SK-N-SH (cell line): ENCODE results near the gene CCL7. TPM values are rescaled to one million over a fixed set of nuclear protein-coding genes. Genes with fewer than 3 reads are reported as not detected.

Experiments
- CTCF ChIA-PET: fragments of 300-600, 350-600 bp; formaldehyde crosslinking; extraction: SDS; loops from one replicate; lab custom pipeline; 2021; lab: Yijun Ruan, JAX
- POLR2A ChIA-PET: fragments of 350-600 bp; sonication (Branson Sonifier 250); formaldehyde crosslinking; extraction: SDS; loops from one replicate; lab custom pipeline; 2020; ENCODE audit warnings: antibody characterized with exemption, inconsistent platforms; lab: Yijun Ruan, JAX
- DNase-seq: peaks from one replicate; pipeline ENCODE4 v3.0.0; 2012
- H2AFZ ChIP-seq: fragments of 200-600 bp; sonication (generic); 2 replicates; pipeline ENCODE4 v1.8.1; 2016; ENCODE audit warnings: antibody characterized with exemption, mild to moderate bottlenecking, low read depth
- H3F3A ChIP-seq: fragments of 200-600 bp; sonication (generic); replicated peaks from 2 replicates; pipeline ENCODE3; 2016; ENCODE audit warnings: antibody characterized with exemption, mild to moderate bottlenecking; ENCODE audit not compliant: insufficient read depth
- H3K27ac ChIP-seq, 2 experiments: fragments of 200-500 bp in 1 of 2; fragments of 200-600 bp in 1 of 2; sonication (Bioruptor generic) in 1 of 2; sonication (generic), shearing (Covaris generic) in 1 of 2; 2 replicates each; pipeline versions ENCODE4 v1.5.1 to v1.6.1; 2014 to 2016; ENCODE audit warnings: low read depth in 2 of 2, inconsistent platforms in 1 of 2, low read length in 1 of 2, mild to moderate bottlenecking in 1 of 2, mixed read lengths in 1 of 2
- H3K27me3 ChIP-seq: fragments of 200-600 bp; sonication (generic), shearing (Covaris generic); 2 replicates; pipeline ENCODE4 v1.6.1; 2016; ENCODE audit warnings: mixed run types; ENCODE audit not compliant: insufficient read depth
- H3K36me3 ChIP-seq, 2 experiments: fragments of 200-500 bp in 1 of 2; fragments of 200-600 bp in 1 of 2; sonication (Bioruptor generic) in 1 of 2; sonication (generic) in 1 of 2; replicated peaks in 1 of 2; 2 replicates each; pipeline versions ENCODE3 to v1.5.1; 2014 to 2016; ENCODE audit warnings: low read length in 1 of 2, mild to moderate bottlenecking in 1 of 2; ENCODE audit not compliant: insufficient read depth in 2 of 2, control insufficient read depth in 1 of 2
- H3K4me1 ChIP-seq, 2 experiments: fragments of 200-500 bp in 1 of 2; fragments of 200-600 bp in 1 of 2; sonication (Bioruptor generic) in 1 of 2; sonication (generic), shearing (Covaris generic) in 1 of 2; 2 replicates each; pipeline versions ENCODE4 v1.5.1 to v1.6.1; 2014 to 2016; ENCODE audit warnings: low read depth in 1 of 2, low read length in 1 of 2, mixed run types in 1 of 2; ENCODE audit not compliant: insufficient read depth in 2 of 2, control insufficient read depth in 1 of 2
- H3K4me2 ChIP-seq: fragments of 200-600 bp; sonication (generic), shearing (Covaris generic); 2 replicates; pipeline ENCODE4 v1.6.1; 2017; ENCODE audit warnings: mixed run types
- H3K4me3 ChIP-seq, 2 experiments: fragments of 200-500 bp in 1 of 2; fragments of 200-600 bp in 1 of 2; sonication (Bioruptor generic) in 1 of 2; sonication (generic), shearing (Covaris generic) in 1 of 2; 2 replicates each; pipeline versions ENCODE4 v1.5.1 to v1.8.1; 2014 to 2016; ENCODE audit warnings: low read depth in 2 of 2, inconsistent platforms in 1 of 2, low read length in 1 of 2, mild to moderate bottlenecking in 1 of 2, mixed read lengths in 1 of 2, moderate library complexity in 1 of 2
- H3K79me2 ChIP-seq: fragments of 200-600 bp; sonication (generic); 2 replicates; pipeline ENCODE4 v1.8.1; 2017; ENCODE audit warnings: mild to moderate bottlenecking; ENCODE audit not compliant: insufficient read depth
- H3K9ac ChIP-seq: fragments of 200-600 bp; sonication (generic); 2 replicates; pipeline ENCODE4 v1.6.1; 2017; ENCODE audit warnings: mixed run types
- H3K9me2 ChIP-seq: fragments of 200-600 bp; sonication (generic); 2 replicates; pipeline ENCODE4 v1.6.1; 2017; ENCODE audit warnings: mixed run types
- H3K9me3 ChIP-seq: fragments of 200-600 bp; sonication (generic); 2 replicates; pipeline ENCODE4 v1.6.1; 2017; ENCODE audit warnings: mixed run types, mild to moderate bottlenecking, moderate library complexity
- H4K20me1 ChIP-seq: fragments of 200-600 bp; sonication (generic); 2 replicates; pipeline ENCODE4 v1.6.1; 2017; ENCODE audit warnings: mild to moderate bottlenecking, mixed run types; ENCODE audit not compliant: insufficient read depth
- EP300 ChIP-seq, 2 experiments: IDR thresholded peaks; 2 replicates each; pipeline versions ENCODE4 v1.4.0 to v1.6.1; 2012; ENCODE audit warnings: borderline replicate concordance in 1 of 2, low read depth in 1 of 2, low read length in 1 of 2
- EZH2phosphoT487 ChIP-seq: fragments of 200-600 bp; sonication (generic); IDR thresholded peaks from 2 replicates; pipeline ENCODE4 v1.6.1; 2017; ENCODE audit warnings: low read depth, mixed run types, mild to moderate bottlenecking, antibody characterized with exemption, moderate library complexity, borderline replicate concordance
- GABPA ChIP-seq: IDR thresholded peaks from 2 replicates; pipeline ENCODE4 v1.4.0; 2012; ENCODE audit warnings: low read depth, mild to moderate bottlenecking
- GATA2 ChIP-seq: sonication (generic); formaldehyde crosslinking; IDR thresholded peaks from 2 replicates; pipeline ENCODE4 v1.5.0; 2020; ENCODE audit warnings: mild to moderate bottlenecking, missing genetic modification reagents
- JUND ChIP-seq: IDR thresholded peaks from 2 replicates; pipeline ENCODE4 v1.4.0; 2012
- MEF2A ChIP-seq: IDR thresholded peaks from 2 replicates; pipeline ENCODE4 v1.4.0; 2012; ENCODE audit warnings: low read depth, borderline replicate concordance
- MXI1 ChIP-seq: IDR thresholded peaks from 2 replicates; pipeline ENCODE4 v1.6.1; 2012; ENCODE audit warnings: mild to moderate bottlenecking, low read depth, low read length, improper control_type of control experiment
- POLR2AphosphoS5 ChIP-seq: IDR thresholded peaks from 2 replicates; pipeline ENCODE4 v1.6.1; 2012; ENCODE audit warnings: low read depth, low read length
- RAD21 ChIP-seq: IDR thresholded peaks from 2 replicates; pipeline ENCODE4 v1.6.1; 2012; ENCODE audit warnings: mild to moderate bottlenecking, low read length
- RXRA ChIP-seq: IDR thresholded peaks from 2 replicates; pipeline ENCODE4 v1.4.0; 2012; ENCODE audit warnings: low read depth, mild to moderate bottlenecking, borderline replicate concordance
- USF2 ChIP-seq: fragments of 150-350 bp; IDR thresholded peaks from 2 replicates; pipeline ENCODE4 v1.6.1; 2017; ENCODE audit warnings: antibody characterized with exemption, low read length, low read depth, borderline replicate concordance
- WGBS: methylation state at CpG from one replicate; pipeline ENCODE4 v1.1.6; 2017; ENCODE audit warnings: low lambda C conversion rate; 5-methylcytosine and 5-hydroxymethylcytosine counted together
- polyA plus RNA-seq, 3 experiments: library from polyadenylated mRNA; depleted of rRNA; stranded (reverse); fragments of >200 nt; gene quantifications; 2 replicates each; pipeline ENCODE4 v1.2.3, GENCODE V29; 2012
- TF ChIP-seq, protein P1 (sequence below): IDR thresholded peaks from 2 replicates; pipeline ENCODE4; 2012
- TF ChIP-seq, protein P2 (sequence below): IDR thresholded peaks from 2 replicates; pipeline ENCODE4 v1.4.0; 2012; ENCODE audit warnings: low read depth, borderline replicate concordance
- TF ChIP-seq, protein P3 (sequence below): IDR thresholded peaks from 2 replicates; pipeline ENCODE4 v1.6.1; 2012; ENCODE audit warnings: mild to moderate bottlenecking, low read depth, low read length, moderate library complexity
- TF ChIP-seq, protein P4 (sequence below): IDR thresholded peaks from 2 replicates; pipeline ENCODE4 v1.4.0; 2012; ENCODE audit warnings: low read depth

The CCL7 gene
- polyA plus RNA-seq, 1 of the 3 experiments (the other 2 are of a cell fraction) = 0.72 TPM

DNA sequence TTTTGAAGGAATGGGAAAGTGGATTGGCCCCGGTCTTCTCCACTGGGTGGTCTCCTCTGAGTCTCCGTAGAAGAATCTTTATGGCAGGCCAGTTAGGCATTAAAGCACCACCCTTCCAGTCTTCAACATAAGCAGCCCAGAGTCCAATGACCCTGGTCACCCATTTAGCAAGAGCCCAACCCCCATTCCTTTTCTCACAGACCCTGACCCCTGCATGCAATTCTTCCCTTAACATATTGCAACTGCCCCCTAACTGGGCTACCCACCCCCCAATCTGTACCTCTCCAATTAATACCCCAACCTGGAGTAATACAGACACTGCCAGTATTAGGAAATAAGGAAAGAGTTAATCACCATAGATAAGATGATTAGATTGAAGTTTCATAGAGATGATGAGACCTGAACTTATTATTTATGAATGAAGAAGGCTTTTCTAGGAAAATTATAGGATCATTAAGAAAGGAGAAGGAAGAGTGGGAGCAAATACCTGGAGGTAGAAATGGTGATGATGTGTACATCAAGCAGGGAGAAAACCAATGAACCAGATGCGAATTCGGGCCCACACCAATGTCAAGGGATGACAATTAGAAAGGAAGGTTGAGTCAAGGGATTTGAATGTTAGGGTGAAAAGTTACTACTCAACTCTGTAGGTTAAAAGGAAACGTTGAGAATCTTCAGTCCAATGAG, 12.6 kb upstream of the CCL7 start:
- no peaks in the 10 kb centered on the region for H3K27me3 ChIP-seq
- peaks cover 16 to 21% of the 10 kb centered on the region in 2 experiments for H3K4me1 ChIP-seq
- ChIA-PET POLR2A (no interaction called here), CTCF (interaction anchor here (2.1 kb wide), 1 partner anchor 104 kb away, joined by 10 read pairs; no protein-coding TSS in a partner anchor)
- peak; percentile 28; the same call in 1 of the 2 replicates for TF ChIP-seq JUND
- no peak for TF ChIP-seq USF2
- TF ChIP-seq, protein P1, sequence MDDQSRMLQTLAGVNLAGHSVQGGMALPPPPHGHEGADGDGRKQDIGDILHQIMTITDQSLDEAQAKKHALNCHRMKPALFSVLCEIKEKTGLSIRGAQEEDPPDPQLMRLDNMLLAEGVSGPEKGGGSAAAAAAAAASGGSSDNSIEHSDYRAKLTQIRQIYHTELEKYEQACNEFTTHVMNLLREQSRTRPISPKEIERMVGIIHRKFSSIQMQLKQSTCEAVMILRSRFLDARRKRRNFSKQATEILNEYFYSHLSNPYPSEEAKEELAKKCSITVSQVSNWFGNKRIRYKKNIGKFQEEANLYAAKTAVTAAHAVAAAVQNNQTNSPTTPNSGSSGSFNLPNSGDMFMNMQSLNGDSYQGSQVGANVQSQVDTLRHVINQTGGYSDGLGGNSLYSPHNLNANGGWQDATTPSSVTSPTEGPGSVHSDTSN = peak; percentile 47; the same call in 1 of the 2 replicates
- H3K9me2 ChIP-seq = no peaks in the 10 kb centered on the region
- no peaks in the 10 kb centered on the region for H4K20me1 ChIP-seq
- H3F3A ChIP-seq = peaks cover 39% of the 10 kb centered on the region
- 71% methylated on average over 5 of the region's 5 CpGs for WGBS
- peak overlapping the region in 1 of 2 experiments; percentile 2; a peak in 1 of 4 replicates for H3K4me3 ChIP-seq
- H3K79me2 ChIP-seq = peaks cover 8% of the 10 kb centered on the region; the same call in 1 of the 2 replicates
- no peak for DNase-seq
- peaks cover 0 to 6% of the 10 kb centered on the region in 2 experiments for H3K36me3 ChIP-seq
- no peak overlapping the region; the same call in 1 of the 2 replicates for H3K4me2 ChIP-seq
- H3K9me3 ChIP-seq = no peaks in the 10 kb centered on the region
- H2AFZ ChIP-seq = no peak overlapping the region
- no peak overlapping the region for H3K27ac ChIP-seq
- 0 out of 2 replicates have a peak overlapping the region, but pooled peaks have one; percentile 81 for H3K9ac ChIP-seq

- H3F3A ChIP-seq = peaks cover 34% of the 10 kb centered on the region
- peaks cover 8% of the 10 kb centered on the region; the same call in 1 of the 2 replicates for H3K79me2 ChIP-seq
- H4K20me1 ChIP-seq = no peaks in the 10 kb centered on the region
- no peaks in the 10 kb centered on the region for H3K27me3 ChIP-seq
- CTCF ChIA-PET = interaction anchor here (2.1 kb wide), 1 partner anchor 104 kb away, joined by 10 read pairs; no protein-coding TSS in a partner anchor
- POLR2A ChIA-PET = no interaction called here
- H2AFZ ChIP-seq = no peak overlapping the region
- H3K4me1 ChIP-seq = peaks cover 14 to 16% of the 10 kb centered on the region in 2 experiments
- H3K9me2 ChIP-seq = no peaks in the 10 kb centered on the region
- H3K36me3 ChIP-seq = peaks cover 0 to 6% of the 10 kb centered on the region in 2 experiments
- H3K9me3 ChIP-seq = no peaks in the 10 kb centered on the region
- H3K27ac ChIP-seq = no peak overlapping the region
- WGBS = 68% methylated on average over 1 of the region's 1 CpG
- no peak overlapping the region for H3K4me3 ChIP-seq
- no peak for DNase-seq
- H3K4me2 ChIP-seq = no peak overlapping the region
- H3K9ac ChIP-seq = no peak overlapping the region
- TF ChIP-seq RXRA (no peak), GATA2 (CRISPR knock-in tag) (no peak), GABPA (no peak), MEF2A (no peak), RAD21 (no peak), JUND (no peak), EP300 (IDR thresholded peaks at IDR 0.05; ENCODE audit: borderline replicate concordance in 1 of 2, low read depth in 1 of 2, low read length in 1 of 2) (no peak), USF2 (no peak), EZH2phosphoT487 (no peak), POLR2AphosphoS5 (no peak), MXI1 (no peak)
- TF ChIP-seq, protein P2, sequence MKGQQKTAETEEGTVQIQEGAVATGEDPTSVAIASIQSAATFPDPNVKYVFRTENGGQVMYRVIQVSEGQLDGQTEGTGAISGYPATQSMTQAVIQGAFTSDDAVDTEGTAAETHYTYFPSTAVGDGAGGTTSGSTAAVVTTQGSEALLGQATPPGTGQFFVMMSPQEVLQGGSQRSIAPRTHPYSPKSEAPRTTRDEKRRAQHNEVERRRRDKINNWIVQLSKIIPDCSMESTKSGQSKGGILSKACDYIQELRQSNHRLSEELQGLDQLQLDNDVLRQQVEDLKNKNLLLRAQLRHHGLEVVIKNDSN = no peak
- TF ChIP-seq, protein P3, sequence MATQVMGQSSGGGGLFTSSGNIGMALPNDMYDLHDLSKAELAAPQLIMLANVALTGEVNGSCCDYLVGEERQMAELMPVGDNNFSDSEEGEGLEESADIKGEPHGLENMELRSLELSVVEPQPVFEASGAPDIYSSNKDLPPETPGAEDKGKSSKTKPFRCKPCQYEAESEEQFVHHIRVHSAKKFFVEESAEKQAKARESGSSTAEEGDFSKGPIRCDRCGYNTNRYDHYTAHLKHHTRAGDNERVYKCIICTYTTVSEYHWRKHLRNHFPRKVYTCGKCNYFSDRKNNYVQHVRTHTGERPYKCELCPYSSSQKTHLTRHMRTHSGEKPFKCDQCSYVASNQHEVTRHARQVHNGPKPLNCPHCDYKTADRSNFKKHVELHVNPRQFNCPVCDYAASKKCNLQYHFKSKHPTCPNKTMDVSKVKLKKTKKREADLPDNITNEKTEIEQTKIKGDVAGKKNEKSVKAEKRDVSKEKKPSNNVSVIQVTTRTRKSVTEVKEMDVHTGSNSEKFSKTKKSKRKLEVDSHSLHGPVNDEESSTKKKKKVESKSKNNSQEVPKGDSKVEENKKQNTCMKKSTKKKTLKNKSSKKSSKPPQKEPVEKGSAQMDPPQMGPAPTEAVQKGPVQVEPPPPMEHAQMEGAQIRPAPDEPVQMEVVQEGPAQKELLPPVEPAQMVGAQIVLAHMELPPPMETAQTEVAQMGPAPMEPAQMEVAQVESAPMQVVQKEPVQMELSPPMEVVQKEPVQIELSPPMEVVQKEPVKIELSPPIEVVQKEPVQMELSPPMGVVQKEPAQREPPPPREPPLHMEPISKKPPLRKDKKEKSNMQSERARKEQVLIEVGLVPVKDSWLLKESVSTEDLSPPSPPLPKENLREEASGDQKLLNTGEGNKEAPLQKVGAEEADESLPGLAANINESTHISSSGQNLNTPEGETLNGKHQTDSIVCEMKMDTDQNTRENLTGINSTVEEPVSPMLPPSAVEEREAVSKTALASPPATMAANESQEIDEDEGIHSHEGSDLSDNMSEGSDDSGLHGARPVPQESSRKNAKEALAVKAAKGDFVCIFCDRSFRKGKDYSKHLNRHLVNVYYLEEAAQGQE = no peak
- TF ChIP-seq, protein P4, sequence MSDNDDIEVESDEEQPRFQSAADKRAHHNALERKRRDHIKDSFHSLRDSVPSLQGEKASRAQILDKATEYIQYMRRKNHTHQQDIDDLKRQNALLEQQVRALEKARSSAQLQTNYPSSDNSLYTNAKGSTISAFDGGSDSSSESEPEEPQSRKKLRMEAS = no peak
Observed at GRCh38 chr17:34257986-34258326, 12.1 kb upstream of the CCL7 start.
